Measurements from ENCODE around the gene ASPSCR1.

Gene ASPSCR1

DNA sequence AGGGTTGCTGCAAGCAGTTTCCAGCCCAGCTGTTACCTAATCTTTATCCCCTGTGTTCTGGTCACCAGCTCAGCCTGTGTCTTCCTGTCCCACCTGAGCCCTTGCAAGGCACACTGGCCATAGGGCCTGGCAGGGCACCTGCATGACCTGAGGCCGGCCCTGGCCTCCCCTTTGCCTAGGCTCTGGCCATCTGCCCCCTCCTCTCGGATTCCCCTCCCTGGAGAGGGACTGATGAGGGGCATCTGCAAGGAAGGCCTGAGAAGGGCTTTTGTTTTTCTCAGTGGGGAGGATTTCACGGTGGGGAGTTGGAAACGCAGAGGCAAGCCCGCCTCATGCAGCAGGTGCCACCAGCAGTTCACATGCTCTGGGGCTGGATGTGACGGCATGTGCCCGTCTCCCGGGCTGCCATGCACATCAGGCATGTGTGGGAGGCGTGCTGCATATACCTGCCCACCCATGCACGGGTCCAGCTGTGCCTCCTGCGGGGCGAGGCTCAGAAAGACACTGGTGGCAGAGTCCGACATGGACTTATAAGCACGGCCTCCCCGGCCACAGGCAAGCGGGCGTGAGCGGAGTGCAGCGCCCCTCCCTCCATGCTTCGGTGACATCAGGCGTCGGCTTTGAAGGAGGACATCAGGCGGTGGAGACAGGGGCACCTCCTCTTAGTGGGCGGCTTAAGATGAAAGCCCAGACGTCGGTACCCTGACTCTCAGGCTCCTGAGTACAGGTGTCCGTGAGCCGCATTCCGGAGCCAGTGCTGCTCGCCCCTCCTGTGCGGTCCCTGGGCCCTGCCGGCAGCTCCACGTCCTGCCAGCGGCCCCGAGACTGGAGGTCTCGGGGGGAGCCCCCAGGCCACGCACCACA lies 16.5 kb downstream of the ASPSCR1 start:
- TF ChIP-seq GATA3 (IDR thresholded peaks at IDR 0.05; ENCODE audit: low read depth, low read length) (no peak), GATA2 (IDR thresholded peaks at IDR 0.05; ENCODE audit: low read depth, low read length) (no peak)

GRCh38 chr17:81994593-81995462 lies 17.4 kb downstream of the ASPSCR1 start:
- TF ChIP-seq GATA3 (IDR thresholded peaks at IDR 0.05; ENCODE audit: low read depth, low read length): no peak
- TF ChIP-seq GATA2 (IDR thresholded peaks at IDR 0.05; ENCODE audit: low read depth, low read length): no peak

GRCh38 chr17:81995463-81996231 lies 18.2 kb downstream of the ASPSCR1 start:
- TF ChIP-seq GATA3 (IDR thresholded peaks at IDR 0.05; ENCODE audit: low read depth, low read length) (no peak), GATA2 (IDR thresholded peaks at IDR 0.05; ENCODE audit: low read depth, low read length) (no peak)

- TF ChIP-seq GATA2 (IDR thresholded peaks at IDR 0.05; ENCODE audit: low read depth, low read length): no peak
- no peak for TF ChIP-seq GATA3 (IDR thresholded peaks at IDR 0.05; ENCODE audit: low read depth, low read length)
Measured at GRCh38 chr17:81996232-81996756, 18.9 kb downstream of the ASPSCR1 start.

- TF ChIP-seq GATA2 (IDR thresholded peaks at IDR 0.05; ENCODE audit: low read depth, low read length): no peak
- TF ChIP-seq GATA3 (IDR thresholded peaks at IDR 0.05; ENCODE audit: low read depth, low read length): no peak
Measured at GRCh38 chr17:81996757-81997441, 19.5 kb downstream of the ASPSCR1 start.

DNA sequence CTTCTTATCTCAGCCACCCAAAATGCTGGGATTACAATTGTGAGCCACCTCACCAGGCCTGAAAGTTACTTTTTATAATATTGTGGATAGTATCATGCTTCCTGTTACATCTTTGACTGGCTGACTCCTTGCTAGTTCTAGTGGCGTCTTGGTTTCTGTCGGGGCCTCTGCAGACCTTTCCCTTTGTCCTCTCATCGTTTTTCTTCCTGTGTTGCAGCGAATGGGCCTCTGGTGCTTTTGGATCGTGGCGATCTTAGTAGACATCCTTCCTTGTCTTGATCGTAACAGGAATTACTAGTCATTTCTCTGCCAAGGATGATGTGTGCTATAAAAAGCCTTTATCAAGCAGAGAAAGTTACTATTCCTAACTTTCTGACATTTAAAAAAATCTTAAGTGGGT lies 20.8 kb downstream of the ASPSCR1 start:
- TF ChIP-seq GATA3 (IDR thresholded peaks at IDR 0.05; ENCODE audit: low read depth, low read length): no peak
- TF ChIP-seq GATA2 (IDR thresholded peaks at IDR 0.05; ENCODE audit: low read depth, low read length): no peak

DNA sequence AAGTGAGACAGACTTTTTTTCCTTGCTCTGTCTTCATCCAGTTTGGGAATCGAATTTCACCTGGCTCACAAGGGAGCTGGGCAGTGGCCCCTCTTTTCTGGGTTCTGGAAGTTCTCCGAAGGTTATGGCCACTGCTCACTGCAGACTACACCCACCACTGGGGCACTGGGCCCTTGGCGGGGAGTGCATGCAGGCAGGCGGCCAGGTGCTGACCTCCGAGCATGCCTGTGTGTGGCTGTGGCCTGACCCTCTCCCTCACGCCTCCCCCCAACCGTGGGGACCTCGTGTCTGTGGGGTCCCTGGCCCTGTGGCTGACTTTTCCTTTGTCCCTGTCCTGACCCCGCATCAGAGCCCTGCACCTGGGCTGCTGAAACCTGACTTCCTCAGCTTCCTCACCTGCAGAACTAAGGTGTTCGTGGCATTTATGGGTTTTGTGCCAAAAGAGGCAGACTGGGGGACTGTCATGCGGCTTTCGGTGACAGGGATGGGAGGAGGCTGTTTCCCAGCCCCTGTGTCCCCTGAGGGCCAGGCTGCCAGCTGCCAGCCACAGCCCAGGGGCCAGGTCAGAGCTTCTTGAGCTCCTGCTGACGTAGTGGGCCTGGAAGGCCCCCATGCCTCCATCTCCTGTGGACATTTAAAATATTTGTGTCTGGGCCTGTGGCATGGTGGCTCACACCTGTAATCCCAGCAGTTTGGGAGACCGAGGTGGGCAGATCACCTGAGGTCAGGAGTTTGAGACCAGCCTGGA lies 21.4 kb downstream of the ASPSCR1 start:
- TF ChIP-seq GATA2 (IDR thresholded peaks at IDR 0.05; ENCODE audit: low read depth, low read length) (no peak), GATA3 (IDR thresholded peaks at IDR 0.05; ENCODE audit: low read depth, low read length) (no peak)

GRCh38 chr17:81999587-81999975 lies 22.2 kb downstream of the ASPSCR1 start:
- TF ChIP-seq GATA3 (IDR thresholded peaks at IDR 0.05; ENCODE audit: low read depth, low read length): no peak
- no peak for TF ChIP-seq GATA2 (IDR thresholded peaks at IDR 0.05; ENCODE audit: low read depth, low read length)

DNA sequence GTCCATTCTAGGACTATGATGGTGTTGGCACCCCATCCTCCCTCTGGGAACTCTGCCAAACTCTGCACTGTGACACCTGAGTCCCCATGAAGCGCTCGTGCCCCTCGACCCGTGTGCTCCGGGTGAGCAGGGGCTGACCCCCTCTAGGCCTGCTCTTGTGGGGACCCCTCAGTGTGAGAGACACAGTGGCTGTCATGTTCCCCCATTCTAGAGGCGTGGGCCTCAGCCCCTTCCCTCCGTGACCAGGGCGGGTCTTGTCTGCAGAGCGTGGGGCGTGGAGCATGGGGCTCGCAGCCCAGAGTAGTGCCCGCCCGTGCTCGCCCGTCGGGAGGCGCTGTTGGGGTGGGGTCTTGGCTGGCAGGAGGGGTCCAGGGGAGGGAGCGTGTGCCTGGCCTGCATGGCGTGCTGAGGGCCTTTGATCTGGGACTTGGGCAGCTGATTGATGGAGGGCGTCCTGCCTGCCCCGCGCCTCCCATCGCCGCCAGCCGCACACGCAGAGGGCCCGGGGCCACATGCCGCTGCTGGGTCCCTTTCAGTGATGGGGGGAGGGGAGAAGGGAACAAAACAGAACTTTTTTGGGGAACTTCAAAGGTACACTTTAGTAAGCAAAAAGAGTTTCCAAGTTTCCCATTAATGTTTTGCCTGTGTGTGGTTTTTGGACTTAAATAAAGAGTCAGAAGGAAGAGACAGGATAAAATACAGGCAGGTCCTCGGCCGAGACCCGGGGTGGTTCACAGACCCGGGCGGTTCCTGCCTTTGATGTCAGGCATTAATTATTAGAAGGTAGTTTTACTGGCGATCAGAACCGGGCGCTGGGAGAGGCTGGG lies 22.8 kb downstream of the ASPSCR1 start:
- TF ChIP-seq GATA3 (IDR thresholded peaks at IDR 0.05; ENCODE audit: low read depth, low read length) (no peak), GATA2 (IDR thresholded peaks at IDR 0.05; ENCODE audit: low read depth, low read length) (no peak)

- no peak for TF ChIP-seq GATA3 (IDR thresholded peaks at IDR 0.05; ENCODE audit: low read depth, low read length)
- TF ChIP-seq GATA2 (IDR thresholded peaks at IDR 0.05; ENCODE audit: low read depth, low read length): no peak
Measured at GRCh38 chr17:82000803-82001570, 23.6 kb downstream of the ASPSCR1 start.

- TF ChIP-seq GATA2 (IDR thresholded peaks at IDR 0.05; ENCODE audit: low read depth, low read length) (no peak), GATA3 (IDR thresholded peaks at IDR 0.05; ENCODE audit: low read depth, low read length) (no peak)
Measured at GRCh38 chr17:82001571-82002056, 24.2 kb downstream of the ASPSCR1 start.
